ENCODE results near the gene SORBS1. TPM values are rescaled to one million over a fixed set of nuclear protein-coding genes. Genes with fewer than 3 reads are reported as not detected.

The SORBS1 gene
- total and polyA plus RNA-seq, 2 of the 13 experiments (the other 11 are each of a cell fraction or from before 2014, with no cell fraction given): 16.8 to 39.8 TPM

DNA sequence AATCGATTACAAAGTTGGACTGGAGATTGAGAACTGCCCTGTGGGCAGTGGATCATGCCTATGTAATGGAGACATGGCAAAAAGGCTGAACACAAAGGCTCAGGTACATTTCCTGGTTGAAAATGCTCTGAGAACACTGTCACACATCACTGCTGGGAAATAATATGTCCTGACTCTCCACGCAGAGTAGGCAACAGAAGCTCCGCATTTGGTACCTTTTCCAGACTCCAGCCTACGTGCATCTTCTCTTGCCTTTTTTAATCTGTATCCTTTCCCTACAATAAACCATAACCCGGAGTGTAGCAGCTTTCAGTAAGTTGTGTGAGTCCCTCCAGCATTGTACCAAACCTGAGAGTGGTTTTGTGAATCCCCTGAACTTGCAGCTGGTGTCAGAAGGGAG, 134.7 kb downstream of the SORBS1 start:
- WGBS (ENCODE audit: low lambda C conversion rate): 96% methylated on average over 5 of the region's 5 CpGs

DNA sequence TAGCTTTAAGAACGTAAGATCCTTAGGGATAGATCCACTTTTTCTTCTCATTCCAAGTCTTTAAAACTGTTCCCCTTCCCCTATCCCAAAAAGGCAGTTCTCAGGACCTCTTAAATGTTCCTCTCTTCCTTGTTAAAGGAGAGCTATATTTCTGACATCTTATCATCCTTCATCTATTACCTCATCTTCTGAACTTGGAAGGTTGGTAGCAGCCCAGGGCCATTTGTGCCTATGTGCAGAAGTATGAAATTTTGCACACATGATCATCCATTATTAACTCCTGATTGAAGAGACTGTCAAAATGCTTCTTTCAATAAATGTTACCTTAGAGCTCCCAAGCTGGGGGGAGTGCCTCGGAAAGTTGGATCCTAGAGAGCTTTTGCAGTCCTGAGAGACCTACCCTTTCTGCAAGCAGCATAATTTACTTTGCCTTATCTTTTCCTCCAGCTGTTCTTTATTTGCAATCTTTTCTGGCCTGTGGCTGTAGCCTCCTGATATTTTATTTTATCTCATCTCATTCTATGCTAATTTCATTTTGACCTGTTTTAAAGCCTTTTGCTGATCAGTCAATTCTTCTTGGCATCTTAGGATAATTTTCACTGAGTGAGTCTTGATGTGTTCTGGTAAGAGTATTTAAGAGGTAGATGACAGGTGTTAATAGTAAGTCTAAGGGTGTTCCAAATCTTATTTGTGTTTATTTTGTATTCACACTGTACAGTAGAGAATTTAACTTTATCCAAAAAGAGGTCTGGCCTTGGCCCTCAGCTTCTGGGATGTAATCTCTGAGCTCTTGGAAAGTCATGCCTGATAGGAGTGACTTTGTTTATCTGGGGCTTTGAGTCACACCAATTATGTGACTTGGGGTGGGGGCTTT, 135.3 kb downstream of the SORBS1 start:
- H3K9me3 ChIP-seq (ENCODE audit: low read length): no peaks in the 10 kb centered on the region
- H4K20me1 ChIP-seq (ENCODE audit: insufficient read depth, low read length): no peaks in the 10 kb centered on the region
- no peaks in the 10 kb centered on the region for H3K79me2 ChIP-seq (ENCODE audit: insufficient read depth, low read length)
- peaks cover 24 to 80% of the 10 kb centered on the region in 2 experiments for H3K36me3 ChIP-seq (replicated peaks in 1 of 2; ENCODE audit: control insufficient read depth in 1 of 2, insufficient read depth in 2 of 2, low read length in 2 of 2)
- BruUV-seq (replicated peaks): no TSS peak
- H3K4me3 ChIP-seq (replicated peaks in 1 of 3; ENCODE audit: insufficient read depth in 1 of 3, low read depth in 2 of 3, low read length in 3 of 3): no peak overlapping the region
- H3K9ac ChIP-seq (ENCODE audit: insufficient read depth, low read depth, low read length): no peak overlapping the region
- no peak overlapping the region for H3K4me2 ChIP-seq (ENCODE audit: low read depth, low read length)
- H3K27me3 ChIP-seq (ENCODE audit: control insufficient read depth in 1 of 2, insufficient read depth in 2 of 2, low read length in 2 of 2): no peaks in the 10 kb centered on the region
- in situ Hi-C loops (cut with HindIII; ENCODE audit: extremely low pct_ligation_motif_present, low pct_unique_long_range_greater_than_20kb) (loop anchor here (25.0 kb wide), 1 partner anchor 136 kb away; the partner anchor contains the start of gene SORBS1), intact Hi-C loops (cut with micrococcal nuclease; ENCODE audit: unreplicated experiment) (no loop called here)
- WGBS (ENCODE audit: low lambda C conversion rate): 96% methylated on average over 2 of the region's 2 CpGs
- no peak overlapping the region for H3K27ac ChIP-seq (ENCODE audit: extremely low read length, insufficient read depth, low read length)
- ChIA-PET CTCF (ENCODE audit: low intra/inter-chr PET ratio, low total read pairs) (no interaction called here), POLR2A (no interaction called here)
- ATAC-seq (no peak), FAIRE-seq (no peak), DNase-seq (ENCODE audit: low spot score) (no peak)
- peaks cover 13% of the 10 kb centered on the region for H3K4me1 ChIP-seq (ENCODE audit: insufficient read depth, low read length)
- H2AFZ ChIP-seq (ENCODE audit: low read length): no peak overlapping the region
- no peak for TF ChIP-seq PCBP1 (IDR thresholded peaks at IDR 0.05; ENCODE audit: borderline replicate concordance, low read depth, low read length)

More for the DNA sequence above, 134.7 kb downstream of the SORBS1 start:
- no peaks in the 10 kb centered on the region for H3K79me2 ChIP-seq (ENCODE audit: insufficient read depth, low read length)
- ChIA-PET CTCF (ENCODE audit: low intra/inter-chr PET ratio, low total read pairs) (no interaction called here), POLR2A (no interaction called here)
- H3K36me3 ChIP-seq (replicated peaks in 1 of 2; ENCODE audit: control insufficient read depth in 1 of 2, insufficient read depth in 2 of 2, low read length in 2 of 2): peaks cover 23 to 81% of the 10 kb centered on the region in 2 experiments
- H3K4me1 ChIP-seq (ENCODE audit: insufficient read depth, low read length): peaks cover 17% of the 10 kb centered on the region
- no TSS peak for BruUV-seq (replicated peaks)
- H3K9me3 ChIP-seq (ENCODE audit: low read length): no peaks in the 10 kb centered on the region
- DNase-seq (ENCODE audit: low spot score) (no peak), ATAC-seq (no peak), FAIRE-seq (no peak)
- intact Hi-C loops (cut with micrococcal nuclease; ENCODE audit: unreplicated experiment) (no loop called here), in situ Hi-C loops (cut with HindIII; ENCODE audit: extremely low pct_ligation_motif_present, low pct_unique_long_range_greater_than_20kb) (loop anchor here (25.0 kb wide), 1 partner anchor 136 kb away; the partner anchor contains the start of gene SORBS1)
- no peaks in the 10 kb centered on the region for H4K20me1 ChIP-seq (ENCODE audit: insufficient read depth, low read length)
- no peak for TF ChIP-seq TBL1XR1 (IDR thresholded peaks at IDR 0.05; ENCODE audit: borderline replicate concordance, low read length, partially characterized antibody)
- no peak for TF ChIP-seq MED1 (CRISPR knock-in tag; IDR thresholded peaks at IDR 0.05)
- no peak for TF ChIP-seq TP53 (CRISPR knock-in tag; conservative IDR thresholded peaks at IDR 0.05)
- TF ChIP-seq SMC3 (IDR thresholded peaks at IDR 0.05; ENCODE audit: low read length): no peak
- H3K4me3 ChIP-seq (replicated peaks in 1 of 3; ENCODE audit: insufficient read depth in 1 of 3, low read depth in 2 of 3, low read length in 3 of 3): no peak overlapping the region
- no peak overlapping the region for H2AFZ ChIP-seq (ENCODE audit: low read length)
- no peak overlapping the region for H3K27ac ChIP-seq (ENCODE audit: extremely low read length, insufficient read depth, low read length)
- H3K27me3 ChIP-seq (ENCODE audit: control insufficient read depth in 1 of 2, insufficient read depth in 2 of 2, low read length in 2 of 2): no peaks in the 10 kb centered on the region
- no peak overlapping the region for H3K4me2 ChIP-seq (ENCODE audit: low read depth, low read length)
- H3K9ac ChIP-seq (ENCODE audit: insufficient read depth, low read depth, low read length): no peak overlapping the region
